ENCODE measurements around the gene TBC1D14.

Gene TBC1D14

GRCh38 chr4:7025040-7025602 is 115.5 kb downstream of the TBC1D14 start:
- DNase-seq = no peak

GRCh38 chr4:7026107-7026506 is 116.5 kb downstream of the TBC1D14 start:
- DNase-seq = no peak

GRCh38 chr4:7027284-7027683 is 117.7 kb downstream of the TBC1D14 start:
- no peak for DNase-seq

- DNase-seq = no peak
Measured at GRCh38 chr4:7027913-7028312, 118.3 kb downstream of the TBC1D14 start.

- no peak for DNase-seq
Measured at GRCh38 chr4:7029212-7029611, 119.6 kb downstream of the TBC1D14 start.

- DNase-seq = no peak
Measured at GRCh38 chr4:7029921-7030320, 120.3 kb downstream of the TBC1D14 start.

GRCh38 chr4:7030856-7031255 is 121.2 kb downstream of the TBC1D14 start:
- no peak for DNase-seq

GRCh38 chr4:7031558-7032449 is 122.2 kb downstream of the TBC1D14 start:
- no peak for DNase-seq

- no peak for DNase-seq
Measured at GRCh38 chr4:7032596-7032995, 123.0 kb downstream of the TBC1D14 start.

GRCh38 chr4:7034262-7035081 is 124.8 kb downstream of the TBC1D14 start:
- DNase-seq = peak; percentile 45

- no peak for DNase-seq
Measured at GRCh38 chr4:7037425-7037824, 127.8 kb downstream of the TBC1D14 start.

- no peak for DNase-seq
Measured at GRCh38 chr4:7040765-7041164, 131.1 kb downstream of the TBC1D14 start.

GRCh38 chr4:7041246-7041645 is 131.6 kb downstream of the TBC1D14 start:
- no peak for DNase-seq

GRCh38 chr4:7041801-7042502 is 132.3 kb downstream of the TBC1D14 start:
- no peak for DNase-seq

GRCh38 chr4:7042503-7043283 is 133.1 kb downstream of the TBC1D14 start:
- peak; percentile 98 for DNase-seq

- peak; percentile 36 for DNase-seq
Measured at GRCh38 chr4:7043284-7044136, 133.9 kb downstream of the TBC1D14 start, which contains the start of gene TADA2B. TADA2B (plus strand) TSS chr4:7043372; CDS start chr4:7043580, 208 bp downstream.

- DNase-seq = no peak
Measured at GRCh38 chr4:7044137-7044930, 134.7 kb downstream of the TBC1D14 start.

- no peak for DNase-seq
Measured at GRCh38 chr4:7045553-7045952, 135.9 kb downstream of the TBC1D14 start.

GRCh38 chr4:7045961-7046921 is 136.6 kb downstream of the TBC1D14 start:
- no peak for DNase-seq
